SK-N-MC (cell line): ENCODE results near the gene SMTNL2.
"Not testable (repeated sequence)": the region's sequence is repeated elsewhere in the genome, so short reads cannot be mapped to it uniquely, and the experiment has no call there.

Experiments
- EZH2 ChIP-seq: fragments of 200-600 bp; sonication (generic); IDR thresholded peaks from one replicate; pipeline ENCODE4 v1.6.1; 2017; ENCODE audit warnings: antibody characterized with exemption
- POLR2AphosphoS5 ChIP-seq: IDR thresholded peaks from 2 replicates; pipeline ENCODE4 v1.6.1; 2012; ENCODE audit warnings: mild to moderate bottlenecking, low read depth, low read length, borderline replicate concordance

DNA sequence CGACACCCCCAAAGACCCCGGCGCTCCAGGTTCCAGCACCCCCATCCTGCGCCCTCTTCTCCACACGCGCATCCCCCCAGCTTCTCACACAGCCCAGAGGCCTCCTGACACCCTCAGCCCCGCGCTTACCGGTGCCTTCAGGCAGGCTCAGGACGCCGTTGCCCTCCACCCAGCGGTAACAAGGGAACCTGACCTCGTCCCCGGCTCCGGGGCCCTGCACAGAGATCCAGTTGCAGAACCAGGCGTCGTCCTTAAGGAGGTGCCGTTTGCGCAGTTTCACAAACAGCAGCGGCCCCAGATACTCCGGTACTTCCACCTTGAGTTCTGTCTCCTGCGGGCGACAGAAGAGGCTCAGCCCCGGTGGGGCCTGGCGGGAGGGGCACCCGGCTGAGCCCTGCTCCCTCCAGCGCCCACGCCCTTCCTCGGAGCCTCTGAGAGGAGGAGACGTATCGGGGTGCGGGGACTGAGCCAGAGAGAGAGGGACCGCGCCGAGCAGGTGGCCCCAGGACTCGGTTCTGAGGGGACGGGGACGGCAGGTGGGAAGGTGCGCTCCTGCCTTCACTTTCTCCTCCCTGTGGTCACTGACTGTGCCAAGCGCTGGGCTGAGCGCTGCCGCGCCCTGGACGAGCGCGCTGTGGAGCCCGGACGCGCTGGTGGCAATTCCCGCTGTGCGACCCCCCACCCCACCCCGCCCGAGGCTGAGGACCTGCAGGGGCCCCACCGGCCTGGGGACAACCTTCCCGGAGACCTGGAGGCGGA lies 55.2 kb downstream of the SMTNL2 start:
- TF ChIP-seq POLR2AphosphoS5, EZH2: not testable (repeated sequence)
